AG04450 (cell line): ENCODE data around the gene CGB3. TPM values are rescaled to one million over a fixed set of nuclear protein-coding genes. Genes with fewer than 3 reads are reported as not detected.
"Not testable (repeated sequence)": the region's sequence is repeated elsewhere in the genome, so short reads cannot be mapped to it uniquely, and the experiment has no call there.

Experiments
- CTCF ChIA-PET: fragments of 300-600, 350-600 bp; formaldehyde crosslinking; extraction: SDS; loops from one replicate; lab custom pipeline; 2022; ENCODE audit warnings: antibody characterized with exemption, inconsistent platforms; lab: Charles Lee
- POLR2A ChIA-PET: fragments of 350-600 bp; formaldehyde crosslinking; extraction: SDS; loops from one replicate; lab custom pipeline; 2021; ENCODE audit warnings: antibody characterized with exemption, inconsistent platforms; lab: Yijun Ruan, JAX
- DNase-seq: peaks from one replicate; pipeline ENCODE4 v3.0.0-alpha.2; 2011; ENCODE audit warnings: low read depth, low spot score
- H3K27ac ChIP-seq: one replicate; pipeline ENCODE4 v1.5.1; 2012; ENCODE audit warnings: low read depth, low read length, control low read depth
- H3K27me3 ChIP-seq: one replicate; pipeline ENCODE4 v1.6.0; 2012; ENCODE audit warnings: low read length; ENCODE audit not compliant: control insufficient read depth, insufficient read depth
- H3K4me3 ChIP-seq: 2 replicates; pipeline ENCODE4 v1.5.1; 2011; ENCODE audit warnings: mild to moderate bottlenecking, low read depth, low read length, control low read depth
- H3K9me3 ChIP-seq: 2 replicates; pipeline ENCODE4 v1.5.1; 2012; ENCODE audit warnings: low read length; ENCODE audit not compliant: control insufficient read depth, insufficient read depth
- CTCF ChIP-seq: IDR thresholded peaks from 2 replicates; pipeline ENCODE4 v1.5.1; 2011; ENCODE audit warnings: low read depth, low read length, control low read depth, inconsistent platforms
- polyA plus RNA-seq: library from polyadenylated mRNA; depleted of rRNA; stranded (reverse); fragments of >200 nt; gene quantifications from 2 replicates; pipeline ENCODE4 v1.2.3, GENCODE V29; 2011

The CGB3 gene
- polyA plus RNA-seq, 1 experiment = not detected

GRCh38 chr19:49056902-49057596 lies 32.9 kb upstream of the CGB3 start:
- TF ChIP-seq CTCF = peak; percentile 10; the same call in 1 of the 2 replicates
- ChIA-PET CTCF (interaction anchor here (0.7 to 2.4 kb wide), 9 partner anchors 12 to 142 kb away, joined by 3 to 18 read pairs (median 5); partner anchors contain the start of genes GYS1 and RUVBL2), POLR2A (interaction anchor here (0.6 to 1.2 kb wide), 4 partner anchors 8 to 1338 kb away, joined by 3 read pairs; partner anchors contain the start of genes GYS1, NTF4 and RUVBL2)
- DNase-seq, H3K27me3 ChIP-seq, H3K27ac ChIP-seq, H3K9me3 ChIP-seq: not testable (repeated sequence)
- peak overlapping the region; percentile 64 for H3K4me3 ChIP-seq

GRCh38 chr19:49056101-49056901 lies 32.2 kb upstream of the CGB3 start:
- peak; percentile 33; the same call in 1 of the 2 replicates for TF ChIP-seq CTCF
- POLR2A ChIA-PET = interaction anchor here (0.5 to 0.6 kb wide), 3 partner anchors 8 to 306 kb away, joined by 3 to 4 read pairs (median 3); partner anchors contain the start of genes NTF4 and TEAD2
- CTCF ChIA-PET = interaction anchor here (0.5 to 2.4 kb wide), 9 partner anchors 13 to 666 kb away, joined by 3 to 18 read pairs (median 6); partner anchors contain the start of genes GYS1 and RUVBL2
- no peak for DNase-seq
- peak overlapping the region; percentile 64 for H3K4me3 ChIP-seq
- no peak overlapping the region for H3K27ac ChIP-seq
- H3K9me3 ChIP-seq = no peaks in the 10 kb centered on the region; the same call in 1 of the 2 replicates
- no peaks in the 10 kb centered on the region for H3K27me3 ChIP-seq

GRCh38 chr19:49050376-49051033 lies 26.4 kb upstream of the CGB3 start:
- not testable (repeated sequence) for H3K27ac ChIP-seq, DNase-seq, H3K4me3 ChIP-seq, H3K27me3 ChIP-seq, H3K9me3 ChIP-seq
- ChIA-PET POLR2A (interaction anchor here (0.6 kb wide), 1 partner anchor 1534 kb away, joined by 3 read pairs; no protein-coding TSS in a partner anchor), CTCF (interaction anchor here (1.4 kb wide), 2 partner anchors 51 to 52 kb away, joined by 3 read pairs; no protein-coding TSS in a partner anchor)

GRCh38 chr19:49049834-49050233 lies 25.7 kb upstream of the CGB3 start:
- H3K4me3 ChIP-seq, H3K9me3 ChIP-seq, H3K27me3 ChIP-seq, DNase-seq, POLR2A ChIA-PET, CTCF ChIA-PET, H3K27ac ChIP-seq: not testable (repeated sequence)

GRCh38 chr19:49049011-49049410 lies 24.9 kb upstream of the CGB3 start, which contains the start of gene CGB8:
CGB8 (minus strand) TSS chr19:49049111; CDS start chr19:49048739, 372 bp downstream.
- POLR2A ChIA-PET, CTCF ChIA-PET: not testable (repeated sequence)

GRCh38 chr19:49043548-49043947 lies 19.4 kb upstream of the CGB3 start, which contains the start of gene CGB5:
CGB5 (plus strand) TSS chr19:49043848; CDS start chr19:49044210, 362 bp downstream.
- POLR2A ChIA-PET, H3K4me3 ChIP-seq, H3K27ac ChIP-seq, DNase-seq, H3K27me3 ChIP-seq, CTCF ChIA-PET, H3K9me3 ChIP-seq: not testable (repeated sequence)

More at GRCh38 chr19:49049011-49049410, 24.9 kb upstream of the CGB3 start, which contains the start of gene CGB8:
- not testable (repeated sequence) for H3K9me3 ChIP-seq, H3K4me3 ChIP-seq, H3K27ac ChIP-seq, DNase-seq, H3K27me3 ChIP-seq

- DNase-seq, CTCF ChIA-PET, H3K27ac ChIP-seq, H3K27me3 ChIP-seq, POLR2A ChIA-PET, H3K4me3 ChIP-seq, H3K9me3 ChIP-seq: not testable (repeated sequence)
Observed at GRCh38 chr19:49042666-49043065, 18.5 kb upstream of the CGB3 start.
